Nephron progenitor cell (in vitro differentiated cells): ENCODE data around the gene ABHD12B.

Source experiments
- DNase-seq: peaks from one replicate; pipeline ENCODE4 v3.0.0; 2021
- H3K27ac Mint-ChIP-seq: 2 replicates; pipeline ENCODE4 v1.8.0; 2021; ENCODE audit warnings: mild to moderate bottlenecking, moderate library complexity, mixed read lengths
- H3K27me3 Mint-ChIP-seq: 2 replicates; pipeline ENCODE4 v1.8.0; 2021; ENCODE audit warnings: mild to moderate bottlenecking, low read depth, mixed read lengths; ENCODE audit not compliant: poor library complexity
- H3K36me3 Mint-ChIP-seq: 2 replicates; pipeline ENCODE4 v1.8.0; 2021; ENCODE audit warnings: low read depth, mixed read lengths
- H3K4me1 Mint-ChIP-seq: 2 replicates; pipeline ENCODE4 v1.8.0; 2021; ENCODE audit warnings: mixed read lengths
- H3K4me3 Mint-ChIP-seq: 2 replicates; pipeline ENCODE4 v1.8.0; 2021; ENCODE audit warnings: mild to moderate bottlenecking, moderate library complexity, mixed read lengths
- H3K9me3 Mint-ChIP-seq: 2 replicates; pipeline ENCODE4 v1.8.0; 2021; ENCODE audit warnings: mild to moderate bottlenecking, moderate library complexity, mixed read lengths
- TF ChIP-seq, protein P1 (sequence below): fragments of 200-600 bp; sonication (generic); IDR thresholded peaks from 2 replicates; pipeline ENCODE4 v1.5.0; 2021; ENCODE audit warnings: antibody characterized with exemption

Gene ABHD12B

DNA sequence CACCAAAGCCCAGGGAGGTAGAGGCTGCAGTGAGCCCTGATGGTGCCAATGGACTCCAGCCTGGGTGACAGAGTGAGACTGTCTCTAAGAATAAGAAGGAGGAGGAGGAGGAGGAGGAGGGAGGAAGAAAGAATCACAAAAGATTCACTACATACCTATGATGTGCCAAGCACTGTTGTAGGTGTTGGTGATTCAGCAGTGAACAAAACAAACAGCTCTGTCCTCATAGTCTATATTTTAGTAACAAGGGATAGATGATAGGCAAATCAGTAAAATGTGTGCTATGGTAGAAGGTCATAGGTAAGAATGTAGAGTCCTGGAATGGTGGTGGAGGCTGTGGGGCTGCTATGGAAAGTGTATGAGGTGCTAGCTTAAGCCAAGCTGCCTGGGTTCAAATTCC lies 18.0 kb upstream of the ABHD12B start:
- TF ChIP-seq, protein P1, sequence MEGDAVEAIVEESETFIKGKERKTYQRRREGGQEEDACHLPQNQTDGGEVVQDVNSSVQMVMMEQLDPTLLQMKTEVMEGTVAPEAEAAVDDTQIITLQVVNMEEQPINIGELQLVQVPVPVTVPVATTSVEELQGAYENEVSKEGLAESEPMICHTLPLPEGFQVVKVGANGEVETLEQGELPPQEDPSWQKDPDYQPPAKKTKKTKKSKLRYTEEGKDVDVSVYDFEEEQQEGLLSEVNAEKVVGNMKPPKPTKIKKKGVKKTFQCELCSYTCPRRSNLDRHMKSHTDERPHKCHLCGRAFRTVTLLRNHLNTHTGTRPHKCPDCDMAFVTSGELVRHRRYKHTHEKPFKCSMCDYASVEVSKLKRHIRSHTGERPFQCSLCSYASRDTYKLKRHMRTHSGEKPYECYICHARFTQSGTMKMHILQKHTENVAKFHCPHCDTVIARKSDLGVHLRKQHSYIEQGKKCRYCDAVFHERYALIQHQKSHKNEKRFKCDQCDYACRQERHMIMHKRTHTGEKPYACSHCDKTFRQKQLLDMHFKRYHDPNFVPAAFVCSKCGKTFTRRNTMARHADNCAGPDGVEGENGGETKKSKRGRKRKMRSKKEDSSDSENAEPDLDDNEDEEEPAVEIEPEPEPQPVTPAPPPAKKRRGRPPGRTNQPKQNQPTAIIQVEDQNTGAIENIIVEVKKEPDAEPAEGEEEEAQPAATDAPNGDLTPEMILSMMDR, result no peak
- Mint-ChIP-seq H3K4me3 (no peak overlapping the region), H3K9me3 (no peaks in the 10 kb centered on the region), H3K36me3 (no peaks in the 10 kb centered on the region), H3K27me3 (peaks cover 9% of the 10 kb centered on the region), H3K4me1 (peaks cover 8% of the 10 kb centered on the region), H3K27ac (no peak overlapping the region)
- DNase-seq, result no peak

DNA sequence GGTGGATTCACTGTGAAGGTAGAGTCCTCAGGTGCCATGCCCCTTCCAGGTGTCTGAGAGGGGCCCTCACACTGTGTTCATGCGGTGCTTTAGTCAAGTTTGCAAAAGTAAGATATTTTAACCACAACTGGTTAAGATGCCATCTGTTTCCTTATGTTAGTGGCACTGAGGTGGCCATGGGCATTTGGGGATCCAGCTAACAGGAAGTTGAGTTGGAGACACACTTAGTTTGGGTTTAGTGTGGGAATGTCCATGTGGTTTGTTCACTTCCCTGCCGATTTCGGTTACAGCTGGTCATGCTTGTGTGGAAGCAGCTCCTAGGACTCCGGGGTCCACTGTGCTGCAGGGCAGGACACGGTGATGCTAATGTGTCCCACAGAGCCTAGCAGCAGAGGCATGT lies 17.3 kb upstream of the ABHD12B start:
- H3K27me3 Mint-ChIP-seq, result peaks cover 9% of the 10 kb centered on the region
- DNase-seq, result no peak
- H3K4me1 Mint-ChIP-seq, result peaks cover 14% of the 10 kb centered on the region

DNA sequence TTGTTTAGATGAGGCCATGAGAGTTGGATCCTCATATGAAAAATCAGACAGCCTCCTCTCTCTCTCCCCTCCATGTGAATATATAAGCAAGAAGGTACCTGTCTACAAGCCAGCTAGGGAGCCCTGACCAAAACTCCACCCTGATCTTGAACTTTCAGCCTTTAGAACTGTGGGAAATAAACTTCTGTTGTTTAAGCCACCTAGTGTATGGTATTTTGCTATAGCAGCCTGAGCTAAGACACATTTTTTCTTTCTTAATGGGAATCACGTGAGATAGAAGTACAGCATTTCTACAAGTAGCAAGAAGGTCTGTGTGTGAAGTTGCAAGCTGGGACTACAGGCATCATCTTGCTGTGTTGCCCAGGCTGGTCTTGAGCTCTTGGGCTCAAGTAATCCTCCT lies 16.3 kb upstream of the ABHD12B start:
- Mint-ChIP-seq H3K27ac (no peak overlapping the region), H3K4me3 (no peak overlapping the region), H3K9me3 (no peaks in the 10 kb centered on the region), H3K27me3 (peaks cover 9% of the 10 kb centered on the region), H3K36me3 (no peaks in the 10 kb centered on the region), H3K4me1 (peaks cover 25% of the 10 kb centered on the region)
- DNase-seq, result no peak
- TF ChIP-seq, protein P1, result no peak

More for the DNA sequence above, 17.3 kb upstream of the ABHD12B start:
- TF ChIP-seq, protein P1, result no peak
- Mint-ChIP-seq H3K9me3 (no peaks in the 10 kb centered on the region), H3K4me3 (no peak overlapping the region), H3K27ac (no peak overlapping the region), H3K36me3 (no peaks in the 10 kb centered on the region)

DNA sequence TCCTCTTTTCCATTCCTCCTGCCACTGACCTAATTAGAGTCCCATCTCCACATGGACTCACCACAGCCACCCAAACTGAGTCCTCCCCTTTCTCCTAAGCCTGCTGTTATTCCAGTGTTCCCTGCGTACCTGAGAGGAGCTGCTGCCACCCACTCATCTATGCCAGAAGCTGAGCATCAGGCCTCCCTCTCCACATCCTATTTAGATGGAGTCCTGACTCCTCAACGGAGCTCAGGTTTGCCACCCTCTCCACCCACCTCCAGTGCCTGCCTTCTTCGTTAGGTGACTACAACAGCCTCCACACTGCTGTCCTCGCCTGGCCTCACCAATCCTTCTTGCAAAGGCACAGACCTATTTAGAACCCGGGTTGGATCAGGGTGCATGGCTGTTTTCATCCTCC lies 15.2 kb upstream of the ABHD12B start:
- peaks cover 9% of the 10 kb centered on the region for H3K27me3 Mint-ChIP-seq
- TF ChIP-seq, protein P1, result no peak
- no peak for DNase-seq
- H3K4me1 Mint-ChIP-seq, result peaks cover 30% of the 10 kb centered on the region
- H3K27ac Mint-ChIP-seq, result no peak overlapping the region
- no peaks in the 10 kb centered on the region for H3K36me3 Mint-ChIP-seq
- H3K4me3 Mint-ChIP-seq, result no peak overlapping the region
- no peaks in the 10 kb centered on the region for H3K9me3 Mint-ChIP-seq

DNA sequence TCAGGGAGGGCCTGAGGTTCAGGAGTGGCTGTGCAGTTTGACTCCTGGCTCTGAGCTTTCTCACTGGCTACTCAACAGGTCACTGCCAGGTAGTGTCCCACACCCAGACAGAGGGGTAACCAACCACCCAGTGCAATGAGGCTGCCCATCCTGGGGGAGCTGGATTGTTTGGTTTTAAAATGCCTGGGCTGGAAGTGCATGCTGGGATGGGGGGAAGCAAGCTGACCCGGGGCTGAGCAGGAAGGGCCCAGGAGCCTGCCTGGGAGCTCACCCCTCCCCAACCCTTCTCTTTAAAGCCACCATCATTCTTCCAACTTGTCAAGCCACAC lies 12.6 kb upstream of the ABHD12B start:
- TF ChIP-seq, protein P1, result no peak
- Mint-ChIP-seq H3K4me1 (peaks cover 46% of the 10 kb centered on the region), H3K27me3 (peaks cover 4% of the 10 kb centered on the region), H3K36me3 (no peaks in the 10 kb centered on the region), H3K4me3 (peak overlapping the region; percentile 38), H3K27ac (peak overlapping the region; percentile 71), H3K9me3 (no peaks in the 10 kb centered on the region)
- no peak for DNase-seq

DNA sequence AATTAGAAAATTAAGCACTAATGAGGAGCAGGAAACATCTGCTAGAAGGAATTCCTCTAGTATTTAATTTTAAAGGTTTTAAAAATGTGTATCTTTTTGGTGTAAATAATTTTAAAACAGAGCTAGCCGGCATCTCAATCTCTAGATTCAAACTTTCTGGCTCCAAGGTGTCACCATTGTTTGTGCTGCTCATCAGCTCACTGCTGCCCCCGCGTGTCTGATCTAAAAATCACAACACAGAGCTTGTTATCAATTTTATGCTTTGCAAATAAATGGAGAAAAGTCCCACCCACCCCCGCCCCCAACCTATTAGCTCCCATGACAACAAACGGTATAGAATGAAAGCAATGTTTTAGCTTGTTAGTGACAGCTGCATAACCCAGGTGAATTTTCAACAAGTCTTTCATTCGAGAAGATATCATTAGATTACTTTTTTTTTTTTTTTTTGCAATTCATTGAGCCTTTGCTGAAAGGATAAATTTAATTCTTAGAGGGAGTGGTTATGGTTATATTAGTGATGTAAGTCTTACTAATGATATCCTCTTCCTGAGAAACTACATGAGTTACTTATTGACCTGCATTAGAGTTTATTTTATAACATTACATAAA lies 11.3 kb upstream of the ABHD12B start:
- TF ChIP-seq, protein P1, result peak; percentile 77
- peaks cover 57% of the 10 kb centered on the region for H3K4me1 Mint-ChIP-seq
- no peaks in the 10 kb centered on the region for H3K36me3 Mint-ChIP-seq
- no peaks in the 10 kb centered on the region for H3K9me3 Mint-ChIP-seq
- H3K27ac Mint-ChIP-seq, result peak overlapping the region; percentile 96
- peak overlapping the region; percentile 67 for H3K4me3 Mint-ChIP-seq
- peaks cover 4% of the 10 kb centered on the region for H3K27me3 Mint-ChIP-seq
- DNase-seq, result peak; percentile 92
